RWPE1 (cell line): ENCODE measurements around the gene WDFY4.

Source experiments
- CTCF ChIA-PET: fragments of 350-600 bp; sonication (Branson Sonifier 250); formaldehyde crosslinking; extraction: SDS; loops from one replicate; lab custom pipeline; 2021; lab: Yijun Ruan, JAX
- POLR2A ChIA-PET: fragments of 400-600 bp; formaldehyde crosslinking; extraction: SDS; loops from one replicate; lab custom pipeline; 2020; ENCODE audit warnings: antibody characterized with exemption; ENCODE audit not compliant: low non-redundant PET; lab: Yijun Ruan, JAX
- DNase-seq: peaks from one replicate; pipeline ENCODE4 v3.0.0; 2012; ENCODE audit warnings: low spot score
- H3K27ac ChIP-seq: fragments of 450-650 bp; 2 replicates; pipeline ENCODE4 v1.5.1; 2017
- CTCF ChIP-seq: fragments of 450-650 bp; conservative IDR thresholded peaks from 2 replicates; pipeline ENCODE4 v1.5.1; 2017; ENCODE audit warnings: low read depth, mild to moderate bottlenecking

WDFY4 gene

DNA sequence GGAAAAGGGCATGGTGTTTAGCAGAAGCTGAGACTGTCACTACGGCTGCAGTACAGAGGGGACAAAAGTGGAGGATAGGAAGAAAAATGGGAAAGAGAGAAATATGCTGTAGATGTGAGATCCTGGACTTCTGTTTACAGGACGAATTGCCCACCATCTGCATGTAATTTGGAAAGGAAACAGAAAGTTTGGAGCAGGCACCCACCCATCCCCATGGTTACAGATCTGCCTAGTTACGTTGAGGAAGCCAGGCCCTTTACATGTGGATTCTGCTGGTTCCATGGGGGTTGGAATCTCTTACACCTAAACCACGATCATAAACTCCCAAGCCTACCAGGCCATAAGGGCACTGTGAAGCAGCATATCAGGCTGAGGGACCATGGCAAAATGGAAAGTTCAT, 84.3 kb downstream of the WDFY4 start:
- CTCF ChIA-PET, result interaction anchor here (0.6 kb wide), 1 partner anchor 9 kb away, joined by 3 read pairs; no protein-coding TSS in a partner anchor
- POLR2A ChIA-PET, result no interaction called here
- no peak overlapping the region for H3K27ac ChIP-seq
- no peak for TF ChIP-seq CTCF
- DNase-seq, result no peak

GRCh38 chr10:48769706-48770435, 85.2 kb downstream of the WDFY4 start:
- ChIA-PET POLR2A (no interaction called here), CTCF (interaction anchor here (0.6 kb wide), 1 partner anchor 10 kb away, joined by 3 read pairs; no protein-coding TSS in a partner anchor)
- no peak for DNase-seq
- H3K27ac ChIP-seq, result no peak overlapping the region
- TF ChIP-seq CTCF, result no peak

DNA sequence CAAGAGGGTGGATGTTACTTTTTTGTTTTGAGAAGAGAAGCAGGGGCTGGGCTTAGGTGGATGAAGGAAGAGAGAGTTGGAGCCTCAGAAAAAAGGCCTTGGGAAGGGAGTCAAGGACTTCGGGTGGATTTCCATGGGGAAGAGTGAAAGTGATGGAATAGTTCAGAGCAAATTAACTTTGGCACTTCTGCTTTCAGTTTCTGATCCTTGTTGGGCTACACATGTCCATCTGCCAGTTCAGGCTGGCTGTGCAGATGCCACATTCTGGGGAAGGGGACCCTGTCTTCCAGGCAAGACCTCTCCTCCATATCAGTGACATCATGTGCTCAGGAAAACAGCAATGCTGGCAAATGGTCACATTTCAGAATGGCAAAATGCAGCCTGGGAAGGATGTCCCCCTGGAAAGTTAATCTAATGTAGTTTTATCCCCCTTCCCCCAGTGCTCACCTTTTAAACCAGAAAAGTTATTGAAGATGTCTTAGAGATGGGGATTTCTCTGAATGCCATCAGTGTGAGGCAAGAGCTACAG, 86.0 kb downstream of the WDFY4 start:
- ChIA-PET CTCF (no interaction called here), POLR2A (no interaction called here)

GRCh38 chr10:48771234-48771633, 86.6 kb downstream of the WDFY4 start:
- no peak for DNase-seq
- H3K27ac ChIP-seq, result no peak overlapping the region
- POLR2A ChIA-PET, result no interaction called here
- no peak for TF ChIP-seq CTCF
- CTCF ChIA-PET, result no interaction called here

More for the DNA sequence above, 86.0 kb downstream of the WDFY4 start:
- no peak overlapping the region for H3K27ac ChIP-seq
- TF ChIP-seq CTCF, result no peak
- DNase-seq, result no peak

- no peak for TF ChIP-seq CTCF
- DNase-seq, result no peak
- CTCF ChIA-PET, result no interaction called here
- POLR2A ChIA-PET, result no interaction called here
- no peak overlapping the region for H3K27ac ChIP-seq
These were observed 87.4 kb downstream of the WDFY4 start for GRCh38 chr10:48772059-48772458.

GRCh38 chr10:48773580-48773979, 88.9 kb downstream of the WDFY4 start:
- CTCF ChIA-PET, result no interaction called here
- no peak overlapping the region for H3K27ac ChIP-seq
- no peak for TF ChIP-seq CTCF
- no peak for DNase-seq
- POLR2A ChIA-PET, result no interaction called here
